CD4-positive, alpha-beta T cell treated with Interleukin-6 for 4 hours (primary cell): ENCODE results near the gene CIAO2B.
"Not testable (repeated sequence)": the region's sequence is repeated elsewhere in the genome, so short reads cannot be mapped to it uniquely, and the experiment has no call there.

ENCODE experiments used
- DNase-seq: peaks from one replicate; pipeline ENCODE4 v3.0.0-alpha.2; 2020; ENCODE audit warnings: mixed read lengths

The CIAO2B gene

GRCh38 chr16:66936889-66937554, 2.8 kb upstream of the CIAO2B start:
- no peak for DNase-seq

GRCh38 chr16:66936462-66936861, 2.3 kb upstream of the CIAO2B start:
- no peak for DNase-seq

- no peak for DNase-seq
Measured at GRCh38 chr16:66935314-66936011, 1.3 kb upstream of the CIAO2B start, which contains the start of gene CES2. CES2 (plus strand) TSS chr16:66935516; CDS start chr16:66935636, 120 bp downstream.

- not testable (repeated sequence) for DNase-seq
Measured at GRCh38 chr16:66934839-66935313, 674 bp upstream of the CIAO2B start.

- DNase-seq, result peak; percentile 65
Measured at GRCh38 chr16:66933776-66934137, 445 bp downstream of the CIAO2B start.

- DNase-seq, result no peak
Measured at GRCh38 chr16:66932076-66932475, 2.1 kb downstream of the CIAO2B start.

- no peak for DNase-seq
Measured at GRCh38 chr16:66931665-66932064, 2.5 kb downstream of the CIAO2B start.

- no peak for DNase-seq
Measured at GRCh38 chr16:66930189-66930588, 4.0 kb downstream of the CIAO2B start.

GRCh38 chr16:66928702-66929388, 5.4 kb downstream of the CIAO2B start:
- DNase-seq, result peak; percentile 41

GRCh38 chr16:66927918-66928649, 6.1 kb downstream of the CIAO2B start:
- no peak for DNase-seq

GRCh38 chr16:66926961-66927436, 7.2 kb downstream of the CIAO2B start:
- DNase-seq, result no peak

- no peak for DNase-seq
Measured at GRCh38 chr16:66926171-66926947, 7.8 kb downstream of the CIAO2B start.

- peak; percentile 9 for DNase-seq
Measured at GRCh38 chr16:66925322-66925840, 8.8 kb downstream of the CIAO2B start, which contains the start of gene RRAD. RRAD (minus strand) TSS chr16:66925535; CDS start chr16:66925179, 356 bp downstream.

- DNase-seq, result peak; percentile 41
Measured at GRCh38 chr16:66924527-66925321, 9.5 kb downstream of the CIAO2B start.

GRCh38 chr16:66923866-66924265, 10.3 kb downstream of the CIAO2B start:
- DNase-seq, result no peak

- DNase-seq, result no peak
Measured at GRCh38 chr16:66923247-66923731, 10.9 kb downstream of the CIAO2B start.

- DNase-seq, result no peak
Measured at GRCh38 chr16:66921729-66922450, 12.3 kb downstream of the CIAO2B start.

- no peak for DNase-seq
Measured at GRCh38 chr16:66920924-66921680, 13.1 kb downstream of the CIAO2B start.

GRCh38 chr16:66920299-66920590, 14.0 kb downstream of the CIAO2B start:
- no peak for DNase-seq
